ENCODE data around the gene PLXNC1.
A peak's percentile ranks its signal among the peaks of the same experiment; 100 is the strongest.

PLXNC1 gene

GRCh38 chr12:94163850-94164249 lies 15.5 kb downstream of the PLXNC1 start:
- DNase-seq = no peak

GRCh38 chr12:94165138-94165537 lies 16.8 kb downstream of the PLXNC1 start:
- DNase-seq = no peak

GRCh38 chr12:94165670-94166364 lies 17.4 kb downstream of the PLXNC1 start:
- DNase-seq = no peak

- DNase-seq = no peak
Measured at GRCh38 chr12:94167071-94167755, 18.8 kb downstream of the PLXNC1 start.

- DNase-seq = no peak
Measured at GRCh38 chr12:94167756-94168416, 19.5 kb downstream of the PLXNC1 start.

- DNase-seq = no peak
Measured at GRCh38 chr12:94169495-94169894, 21.1 kb downstream of the PLXNC1 start.

- no peak for DNase-seq
Measured at GRCh38 chr12:94169966-94170689, 21.8 kb downstream of the PLXNC1 start.

- DNase-seq = no peak
Measured at GRCh38 chr12:94170690-94171594, 22.6 kb downstream of the PLXNC1 start.

- no peak for DNase-seq
Measured at GRCh38 chr12:94171595-94171930, 23.2 kb downstream of the PLXNC1 start.

GRCh38 chr12:94172031-94172430 lies 23.7 kb downstream of the PLXNC1 start:
- peak in 1 of 4 experiments; percentile 2 for DNase-seq

- no peak for DNase-seq
Measured at GRCh38 chr12:94172973-94173372, 24.6 kb downstream of the PLXNC1 start.

GRCh38 chr12:94173660-94174265 lies 25.4 kb downstream of the PLXNC1 start:
- DNase-seq = no peak

GRCh38 chr12:94174576-94174975 lies 26.2 kb downstream of the PLXNC1 start:
- no peak for DNase-seq

GRCh38 chr12:94175763-94176668 lies 27.6 kb downstream of the PLXNC1 start:
- DNase-seq = no peak

GRCh38 chr12:94178054-94178453 lies 29.7 kb downstream of the PLXNC1 start:
- no peak for DNase-seq

- no peak for DNase-seq
Measured at GRCh38 chr12:94178882-94179281, 30.5 kb downstream of the PLXNC1 start.

GRCh38 chr12:94179723-94180122 lies 31.3 kb downstream of the PLXNC1 start:
- DNase-seq = no peak

GRCh38 chr12:94180558-94181296 lies 32.4 kb downstream of the PLXNC1 start:
- DNase-seq = no peak

GRCh38 chr12:94182986-94183707 lies 34.8 kb downstream of the PLXNC1 start:
- no peak for DNase-seq

Measured in activated CD4-positive, CD25-positive, alpha-beta regulatory T cell (primary cell).